Trophoblast cell (in vitro differentiated cells and primary cell): ENCODE results near the gene KRT78.
"Not testable (repeated sequence)": the region's sequence is repeated elsewhere in the genome, so short reads cannot be mapped to it uniquely, and the experiment has no call there.

Experiments used
- DNase-seq, 2 donors: peaks; one replicate each; pipeline ENCODE4 v3.0.0-alpha.2; 2016
- H2AFZ ChIP-seq: 2 replicates; pipeline ENCODE4 v1.6.1; 2013; ENCODE audit warnings: low read length, moderate library complexity, mild to moderate bottlenecking; ENCODE audit not compliant: insufficient read depth, poor library complexity
- H2AK5ac ChIP-seq: 2 replicates; pipeline ENCODE4 v1.6.1; 2013; ENCODE audit warnings: mild to moderate bottlenecking, low read length
- H2BK120ac ChIP-seq: 2 replicates; pipeline ENCODE4 v1.6.1; 2013; ENCODE audit warnings: low read length, mild to moderate bottlenecking, moderate library complexity; ENCODE audit not compliant: insufficient read depth, poor library complexity
- H2BK12ac ChIP-seq: 2 replicates; pipeline ENCODE4 v1.6.1; 2013; ENCODE audit warnings: mild to moderate bottlenecking, low read length, moderate library complexity
- H2BK5ac ChIP-seq: 2 replicates; pipeline ENCODE4 v1.6.1; 2013; ENCODE audit warnings: low read length, low read depth, moderate library complexity, mild to moderate bottlenecking; ENCODE audit not compliant: poor library complexity
- H3K14ac ChIP-seq: 2 replicates; pipeline ENCODE4 v1.6.1; 2013; ENCODE audit warnings: mild to moderate bottlenecking, low read length
- H3K18ac ChIP-seq: 2 replicates; pipeline ENCODE4 v1.6.1; 2013; ENCODE audit warnings: mild to moderate bottlenecking, low read length
- H3K23ac ChIP-seq: 2 replicates; pipeline ENCODE4 v1.6.1; 2013; ENCODE audit warnings: low read length
- H3K27ac ChIP-seq: 2 replicates; pipeline ENCODE4 v1.5.1; 2013; ENCODE audit warnings: low read depth, mild to moderate bottlenecking, inconsistent platforms, low read length, moderate library complexity
- H3K27me3 ChIP-seq: 2 replicates; pipeline ENCODE4 v1.6.1; 2013; ENCODE audit warnings: inconsistent platforms, mild to moderate bottlenecking, low read length, moderate library complexity; ENCODE audit not compliant: insufficient read depth
- H3K36me3 ChIP-seq, 2 experiments: 1 replicate in 1 of 2; 2 replicates in 1 of 2; pipeline ENCODE4 v1.6.1; 2013; ENCODE audit warnings: low read length in 2 of 2, mild to moderate bottlenecking in 2 of 2, moderate library complexity in 1 of 2; ENCODE audit not compliant: insufficient read depth in 2 of 2, control insufficient read depth in 1 of 2
- H3K4ac ChIP-seq: 2 replicates; pipeline ENCODE4 v1.6.1; 2013; ENCODE audit warnings: low read depth, mild to moderate bottlenecking, low read length, moderate library complexity
- H3K4me1 ChIP-seq, 2 experiments: 1 replicate in 1 of 2; 2 replicates in 1 of 2; pipeline ENCODE4 v1.6.1; 2013; ENCODE audit warnings: low read length in 2 of 2, mild to moderate bottlenecking in 2 of 2, moderate library complexity in 1 of 2; ENCODE audit not compliant: insufficient read depth in 2 of 2, control insufficient read depth in 1 of 2
- H3K4me2 ChIP-seq: 2 replicates; pipeline ENCODE4 v1.6.1; 2013; ENCODE audit warnings: inconsistent platforms, mild to moderate bottlenecking, low read length, moderate library complexity
- H3K4me3 ChIP-seq: 2 replicates; pipeline ENCODE4 v1.5.1; 2013; ENCODE audit warnings: mild to moderate bottlenecking, low read depth, low read length, inconsistent platforms
- H3K79me1 ChIP-seq: one replicate; pipeline ENCODE4 v1.6.1; 2013; ENCODE audit warnings: low read length
- H3K79me2 ChIP-seq: 2 replicates; pipeline ENCODE4 v1.6.1; 2013; ENCODE audit warnings: low read length, mild to moderate bottlenecking; ENCODE audit not compliant: control insufficient read depth, insufficient read depth, poor library complexity
- H3K9ac ChIP-seq: 2 replicates; pipeline ENCODE4 v1.6.1; 2013; ENCODE audit warnings: mild to moderate bottlenecking, low read length
- H3K9me3 ChIP-seq: 2 replicates; pipeline ENCODE4 v1.6.1; 2013; ENCODE audit warnings: low read depth, mild to moderate bottlenecking, control low read depth, inconsistent platforms, low read length; ENCODE audit not compliant: insufficient read depth
- H4K12ac ChIP-seq: 2 replicates; pipeline ENCODE4 v1.6.1; 2013; ENCODE audit warnings: low read depth, mild to moderate bottlenecking, low read length, moderate library complexity
- H4K8ac ChIP-seq: 2 replicates; pipeline ENCODE4 v1.6.1; 2013; ENCODE audit warnings: low read depth, mild to moderate bottlenecking, low read length, moderate library complexity
- H4K91ac ChIP-seq: one replicate; pipeline ENCODE4 v1.6.1; 2013; ENCODE audit warnings: low read depth, mild to moderate bottlenecking, low read length, moderate library complexity
- WGBS: extraction: QIAGEN DNeasy Blood & Tissue Kit; methylation state at CpG from one replicate; pipeline ENCODE4 v1.1.7; 2013; ENCODE audit warnings: missing lambda C conversion rate; ENCODE audit not compliant: insufficient read length, insufficient coverage; ENCODE audit errors: extremely low coverage; 5-methylcytosine and 5-hydroxymethylcytosine counted together

Gene KRT78

DNA sequence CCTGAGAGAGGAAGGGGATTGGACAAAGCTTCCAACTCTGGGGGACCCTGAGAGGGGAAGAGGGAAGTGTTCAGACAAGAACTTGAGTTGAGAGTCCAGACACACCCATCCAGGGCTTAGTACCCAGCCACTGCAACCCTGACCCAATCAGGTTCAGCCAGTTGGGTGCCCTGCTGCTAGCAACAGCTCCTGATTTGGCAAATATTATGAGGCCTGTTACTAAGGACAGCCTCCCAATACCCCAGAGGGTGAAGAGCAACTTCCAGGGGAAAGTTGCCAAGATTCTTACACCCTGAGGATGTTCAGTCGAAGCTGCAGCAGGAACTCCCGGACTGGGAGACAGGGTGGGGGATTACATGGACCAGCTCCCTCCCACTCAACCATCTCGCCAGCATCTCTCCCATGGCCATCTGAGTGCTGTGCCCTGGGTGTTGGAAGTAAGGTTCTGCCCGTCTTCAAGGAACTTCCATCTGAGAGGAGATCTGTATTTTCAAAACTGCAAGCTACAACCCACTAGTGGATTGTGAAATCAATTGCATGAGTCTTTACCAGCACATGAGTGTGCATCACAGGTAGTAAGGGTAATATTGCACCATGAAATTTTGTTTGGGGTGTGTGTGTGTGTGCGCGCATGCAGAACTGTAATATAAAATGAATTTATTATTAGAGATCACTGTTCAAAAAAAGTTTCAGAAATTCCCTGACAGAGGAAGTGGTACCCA is 11.5 kb upstream of the KRT78 start:
- Histone ChIP-seq H3K4ac (no peak overlapping the region), H2BK120ac (no peak overlapping the region), H3K9me3 (no peaks in the 10 kb centered on the region), H4K8ac (no peak overlapping the region), H3K27me3 (no peaks in the 10 kb centered on the region), H3K4me3 (no peak overlapping the region), H3K27ac (no peak overlapping the region), H4K12ac (no peak overlapping the region), H3K4me1 (no peaks in the 10 kb centered on the region), H2BK5ac (no peak overlapping the region), H3K14ac (no peak overlapping the region), H3K23ac (no peak overlapping the region), H2AK5ac (no peak overlapping the region), H3K18ac (no peak overlapping the region), H2BK12ac (no peak overlapping the region), H3K79me2 (no peaks in the 10 kb centered on the region), H3K4me2 (no peak overlapping the region), H3K36me3 (no peaks in the 10 kb centered on the region), H3K9ac (no peak overlapping the region), H2AFZ (no peak overlapping the region), H3K79me1 (no peaks in the 10 kb centered on the region), H4K91ac (no peak overlapping the region)
- DNase-seq: peak; percentile 51 to 74
- no CpG with 5 or more reads among the region's 6 CpGs for WGBS

GRCh38 chr12:52857500-52857899 is 8.7 kb upstream of the KRT78 start:
- Histone ChIP-seq H4K8ac (no peak overlapping the region), H3K27ac (no peak overlapping the region), H3K79me2 (no peaks in the 10 kb centered on the region), H3K27me3 (no peaks in the 10 kb centered on the region), H3K9ac (no peak overlapping the region), H3K4me2 (no peak overlapping the region), H3K36me3 (no peaks in the 10 kb centered on the region), H2AFZ (no peak overlapping the region), H3K23ac (no peak overlapping the region), H3K18ac (no peak overlapping the region), H3K9me3 (no peaks in the 10 kb centered on the region), H3K79me1 (no peaks in the 10 kb centered on the region), H3K4ac (no peak overlapping the region), H3K4me3 (no peak overlapping the region), H3K14ac (no peak overlapping the region), H2BK5ac (no peak overlapping the region), H2BK120ac (no peak overlapping the region), H4K12ac (no peak overlapping the region), H2BK12ac (no peak overlapping the region), H4K91ac (no peak overlapping the region), H2AK5ac (no peak overlapping the region), H3K4me1 (no peaks in the 10 kb centered on the region)
- WGBS: no CpG with 5 or more reads among the region's 3 CpGs
- peak in 1 of 2 donors; percentile 51 for DNase-seq

GRCh38 chr12:52856787-52857186 is 8.0 kb upstream of the KRT78 start:
- no peak overlapping the region for H2BK12ac ChIP-seq
- no peak overlapping the region for H3K9ac ChIP-seq
- no peak overlapping the region for H4K12ac ChIP-seq
- no peak overlapping the region for H3K4me3 ChIP-seq
- H3K18ac ChIP-seq: no peak overlapping the region
- no peaks in the 10 kb centered on the region for H3K9me3 ChIP-seq
- H4K8ac ChIP-seq: no peak overlapping the region
- H3K4me1 ChIP-seq: no peaks in the 10 kb centered on the region
- no peak overlapping the region for H3K23ac ChIP-seq
- WGBS: no CpG with 5 or more reads among the region's 3 CpGs
- no peak overlapping the region for H3K4ac ChIP-seq
- H3K79me2 ChIP-seq: no peaks in the 10 kb centered on the region
- H2BK5ac ChIP-seq: no peak overlapping the region
- DNase-seq: no peak
- H3K27ac ChIP-seq: no peak overlapping the region
- H3K79me1 ChIP-seq: no peaks in the 10 kb centered on the region
- H3K14ac ChIP-seq: no peak overlapping the region
- no peak overlapping the region for H3K4me2 ChIP-seq
- no peaks in the 10 kb centered on the region for H3K27me3 ChIP-seq
- H3K36me3 ChIP-seq: no peaks in the 10 kb centered on the region
- no peak overlapping the region for H2AFZ ChIP-seq
- H4K91ac ChIP-seq: no peak overlapping the region
- H2BK120ac ChIP-seq: no peak overlapping the region
- H2AK5ac ChIP-seq: no peak overlapping the region

- DNase-seq, H3K14ac ChIP-seq, H3K23ac ChIP-seq, H2BK120ac ChIP-seq, H4K8ac ChIP-seq, H3K27me3 ChIP-seq, H3K18ac ChIP-seq, H3K79me2 ChIP-seq, H2BK12ac ChIP-seq, H2AFZ ChIP-seq, H3K9me3 ChIP-seq, H2BK5ac ChIP-seq, H3K36me3 ChIP-seq, H3K4ac ChIP-seq, H4K12ac ChIP-seq, H2AK5ac ChIP-seq, H3K79me1 ChIP-seq, H3K4me1 ChIP-seq, H3K4me3 ChIP-seq, H3K27ac ChIP-seq, H3K4me2 ChIP-seq, H4K91ac ChIP-seq, H3K9ac ChIP-seq: not testable (repeated sequence)
- no CpG with 5 or more reads among the region's 2 CpGs for WGBS
Observed at GRCh38 chr12:52856077-52856476, 7.3 kb upstream of the KRT78 start.
